ENCODE results near the gene FAM174A.

The FAM174A gene

DNA sequence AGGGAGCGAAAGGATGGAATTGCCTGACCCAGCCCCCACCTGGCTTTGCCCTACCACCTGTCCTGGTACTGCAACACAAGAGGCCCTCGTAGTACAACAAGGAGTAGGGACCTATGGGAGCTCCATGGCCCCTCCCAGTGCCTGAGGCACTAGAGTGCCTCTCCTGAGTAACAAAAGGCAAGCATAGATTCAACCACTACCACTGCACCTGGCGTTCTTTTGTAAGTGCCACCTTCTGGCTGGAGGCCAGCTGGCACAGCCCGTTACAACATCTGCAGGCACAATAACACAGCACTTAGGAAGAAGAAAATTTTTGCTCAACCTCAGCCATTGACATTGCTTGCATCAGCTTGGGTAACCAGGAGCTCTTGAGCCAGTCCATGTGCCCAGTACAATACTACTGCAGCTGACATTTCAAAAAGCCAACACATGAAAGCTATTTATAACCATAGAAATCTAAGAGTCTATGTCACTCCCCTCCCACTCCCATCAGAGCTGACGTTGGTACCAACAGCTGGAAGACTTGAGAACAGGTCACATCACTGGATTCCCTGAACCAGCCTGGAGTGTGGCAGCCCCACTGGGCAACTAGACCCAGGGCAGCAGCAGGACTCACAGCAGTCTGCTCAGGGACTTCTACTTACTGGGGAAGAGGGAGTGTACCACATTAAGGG is 17.7 kb upstream of the FAM174A start:
- Histone ChIP-seq H3K9ac (ENCODE audit: insufficient read length, low read depth) (no peak overlapping the region), H3K9me3 (ENCODE audit: insufficient read depth, low read length) (no peaks in the 10 kb centered on the region), H3K36me3 (ENCODE audit: insufficient read depth, insufficient read length, low read length) (no peaks in the 10 kb centered on the region), H3K27me3 (ENCODE audit: insufficient read depth, insufficient read length) (no peaks in the 10 kb centered on the region), H3K4me1 (ENCODE audit: insufficient read depth, insufficient read length) (no peaks in the 10 kb centered on the region), H3K4me3 (ENCODE audit: insufficient read length, low read depth) (no peak overlapping the region)
- no peak for DNase-seq (ENCODE audit: low read depth, low spot score)
- TF ChIP-seq ZNF274 (IDR thresholded peaks at IDR 0.05; ENCODE audit: low read depth, low read length) (no peak), YY1 (IDR thresholded peaks at IDR 0.05; ENCODE audit: insufficient read depth, insufficient read length) (no peak), SUZ12 (IDR thresholded peaks at IDR 0.05; ENCODE audit: extremely low read depth, insufficient read depth, insufficient read length) (no peak)

DNA sequence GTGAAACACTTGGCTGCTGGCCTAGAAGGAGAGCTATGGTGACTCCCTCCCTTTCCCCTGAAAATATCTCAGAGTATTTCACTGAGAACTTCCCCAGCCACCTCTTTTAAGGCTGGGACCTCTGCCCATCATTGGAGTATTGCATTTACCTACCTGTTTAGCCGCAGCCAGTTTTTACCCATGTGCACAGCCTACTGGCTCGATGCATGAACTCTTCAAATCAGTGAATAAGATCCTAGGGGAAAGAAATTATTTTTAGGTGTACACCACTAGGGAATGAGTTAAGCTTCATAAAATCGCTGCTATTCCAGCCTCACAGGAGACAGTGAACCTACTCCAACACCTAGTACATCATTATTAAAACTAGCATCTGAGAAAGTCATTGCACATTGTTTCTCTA is 16.8 kb upstream of the FAM174A start:
- TF ChIP-seq YY1 (IDR thresholded peaks at IDR 0.05; ENCODE audit: insufficient read depth, insufficient read length) (no peak), ZNF274 (IDR thresholded peaks at IDR 0.05; ENCODE audit: low read depth, low read length) (no peak), SUZ12 (IDR thresholded peaks at IDR 0.05; ENCODE audit: extremely low read depth, insufficient read depth, insufficient read length) (no peak)
- H3K27me3 ChIP-seq (ENCODE audit: insufficient read depth, insufficient read length), result no peaks in the 10 kb centered on the region
- no peaks in the 10 kb centered on the region for H3K4me1 ChIP-seq (ENCODE audit: insufficient read depth, insufficient read length)
- no peak for DNase-seq (ENCODE audit: low read depth, low spot score)
- H3K36me3 ChIP-seq (ENCODE audit: insufficient read depth, insufficient read length, low read length), result no peaks in the 10 kb centered on the region
- H3K4me3 ChIP-seq (ENCODE audit: insufficient read length, low read depth), result no peak overlapping the region
- H3K9me3 ChIP-seq (ENCODE audit: insufficient read depth, low read length), result no peaks in the 10 kb centered on the region
- no peak overlapping the region for H3K9ac ChIP-seq (ENCODE audit: insufficient read length, low read depth)

DNA sequence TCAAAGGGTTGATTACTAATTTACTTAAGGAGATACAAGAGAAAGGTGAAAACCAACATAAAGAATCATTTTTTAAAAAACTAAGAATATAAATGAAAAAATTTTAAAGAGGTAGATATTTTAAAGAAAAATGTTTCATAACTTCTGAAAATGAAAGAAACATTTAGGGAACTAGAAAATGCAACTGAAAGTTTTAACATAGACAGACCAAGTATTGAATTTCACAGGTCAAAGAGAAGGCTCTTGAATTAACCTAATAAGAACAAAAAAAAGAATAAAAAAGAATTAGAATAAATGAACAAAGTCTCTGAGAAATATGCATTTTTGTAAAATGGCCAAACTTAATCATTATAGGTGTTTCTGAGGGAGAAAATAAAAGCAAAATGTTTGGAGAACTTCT is 16.1 kb upstream of the FAM174A start:
- no peak for DNase-seq (ENCODE audit: low read depth, low spot score)
- no peak for TF ChIP-seq YY1 (IDR thresholded peaks at IDR 0.05; ENCODE audit: insufficient read depth, insufficient read length)
- no peak for TF ChIP-seq ZNF274 (IDR thresholded peaks at IDR 0.05; ENCODE audit: low read depth, low read length)
- TF ChIP-seq SUZ12 (IDR thresholded peaks at IDR 0.05; ENCODE audit: extremely low read depth, insufficient read depth, insufficient read length), result no peak
- H3K4me1 ChIP-seq (ENCODE audit: insufficient read depth, insufficient read length), result no peaks in the 10 kb centered on the region

DNA sequence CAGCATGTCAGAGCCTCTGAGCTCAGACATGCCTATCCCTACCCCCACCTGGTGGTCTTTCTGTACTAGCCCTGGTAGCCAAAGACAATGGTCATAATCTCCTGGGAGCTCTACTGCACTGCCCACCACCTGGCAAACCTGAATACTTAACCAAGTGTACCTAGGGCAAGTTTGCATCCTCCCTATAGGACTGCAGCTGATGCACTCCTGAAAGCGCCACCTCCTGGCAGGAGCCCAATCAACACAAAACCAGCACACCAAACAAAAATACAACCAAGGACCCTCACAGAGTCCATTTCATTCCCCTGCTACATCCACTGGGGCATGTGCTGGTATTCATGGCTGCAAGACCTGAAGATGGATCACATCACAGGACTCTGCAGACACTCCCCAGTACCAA is 14.8 kb upstream of the FAM174A start:
- DNase-seq (ENCODE audit: low read depth, low spot score), result no peak
- H3K27me3 ChIP-seq (ENCODE audit: insufficient read depth, insufficient read length), result no peaks in the 10 kb centered on the region
- TF ChIP-seq ZNF274 (IDR thresholded peaks at IDR 0.05; ENCODE audit: low read depth, low read length), result no peak
- TF ChIP-seq YY1 (IDR thresholded peaks at IDR 0.05; ENCODE audit: insufficient read depth, insufficient read length), result no peak
- no peak for TF ChIP-seq SUZ12 (IDR thresholded peaks at IDR 0.05; ENCODE audit: extremely low read depth, insufficient read depth, insufficient read length)
- H3K4me1 ChIP-seq (ENCODE audit: insufficient read depth, insufficient read length), result no peaks in the 10 kb centered on the region
- no peaks in the 10 kb centered on the region for H3K9me3 ChIP-seq (ENCODE audit: insufficient read depth, low read length)
- H3K4me3 ChIP-seq (ENCODE audit: insufficient read length, low read depth), result no peak overlapping the region
- no peaks in the 10 kb centered on the region for H3K36me3 ChIP-seq (ENCODE audit: insufficient read depth, insufficient read length, low read length)
- H3K9ac ChIP-seq (ENCODE audit: insufficient read length, low read depth), result no peak overlapping the region

More for the DNA sequence above, 16.1 kb upstream of the FAM174A start:
- no peaks in the 10 kb centered on the region for H3K9me3 ChIP-seq (ENCODE audit: insufficient read depth, low read length)
- no peak overlapping the region for H3K4me3 ChIP-seq (ENCODE audit: insufficient read length, low read depth)
- H3K9ac ChIP-seq (ENCODE audit: insufficient read length, low read depth), result no peak overlapping the region
- H3K36me3 ChIP-seq (ENCODE audit: insufficient read depth, insufficient read length, low read length), result no peaks in the 10 kb centered on the region
- no peaks in the 10 kb centered on the region for H3K27me3 ChIP-seq (ENCODE audit: insufficient read depth, insufficient read length)

DNA sequence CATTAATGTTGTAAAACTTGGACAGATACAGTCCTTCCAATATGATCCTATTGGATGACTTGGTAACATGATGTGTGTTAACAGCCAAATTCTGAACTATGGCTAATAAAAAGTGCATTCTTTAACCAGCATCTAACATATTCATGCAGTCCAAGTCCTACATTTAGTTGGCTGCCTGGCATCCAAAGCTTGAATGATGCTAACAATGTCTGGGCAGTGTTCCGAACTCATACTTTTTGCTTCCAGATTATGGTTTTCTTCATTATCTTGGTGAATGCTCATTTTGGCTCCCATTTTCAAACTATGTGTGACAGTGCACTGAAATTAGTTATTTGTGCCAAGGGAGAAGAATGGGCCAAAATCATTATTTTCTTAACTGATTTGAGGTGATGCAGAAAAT is 2.8 kb downstream of the FAM174A start:
- TF ChIP-seq SUZ12 (IDR thresholded peaks at IDR 0.05; ENCODE audit: extremely low read depth, insufficient read depth, insufficient read length) (no peak), ZNF274 (IDR thresholded peaks at IDR 0.05; ENCODE audit: low read depth, low read length) (no peak), YY1 (IDR thresholded peaks at IDR 0.05; ENCODE audit: insufficient read depth, insufficient read length) (no peak)

DNA sequence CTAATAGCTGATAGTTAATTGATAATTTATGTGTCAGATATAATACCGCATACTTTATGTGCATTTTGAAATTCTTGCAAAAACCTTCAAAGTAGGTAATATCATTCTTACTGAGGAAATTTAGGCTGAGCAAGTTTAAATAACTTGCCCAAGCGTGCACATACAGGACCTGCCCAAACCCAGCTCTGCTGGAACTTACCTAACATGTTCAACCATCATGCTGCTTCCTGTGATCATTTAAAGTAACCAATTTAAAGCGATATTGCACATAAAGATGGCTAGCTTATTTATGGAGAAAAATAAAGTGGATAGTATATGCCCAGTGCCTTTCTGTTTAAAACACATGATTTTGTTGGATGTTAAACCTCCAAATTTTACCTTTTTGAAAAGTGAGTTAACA is 4.3 kb downstream of the FAM174A start:
- no peak overlapping the region for H3K4me3 ChIP-seq (ENCODE audit: insufficient read length, low read depth)
- DNase-seq (ENCODE audit: low read depth, low spot score), result no peak
- H3K36me3 ChIP-seq (ENCODE audit: insufficient read depth, insufficient read length, low read length), result no peaks in the 10 kb centered on the region
- no peaks in the 10 kb centered on the region for H3K4me1 ChIP-seq (ENCODE audit: insufficient read depth, insufficient read length)
- no peaks in the 10 kb centered on the region for H3K27me3 ChIP-seq (ENCODE audit: insufficient read depth, insufficient read length)
- TF ChIP-seq ZNF274 (IDR thresholded peaks at IDR 0.05; ENCODE audit: low read depth, low read length) (no peak), SUZ12 (IDR thresholded peaks at IDR 0.05; ENCODE audit: extremely low read depth, insufficient read depth, insufficient read length) (no peak), YY1 (IDR thresholded peaks at IDR 0.05; ENCODE audit: insufficient read depth, insufficient read length) (no peak)
- H3K9ac ChIP-seq (ENCODE audit: insufficient read length, low read depth), result no peak overlapping the region
- no peaks in the 10 kb centered on the region for H3K9me3 ChIP-seq (ENCODE audit: insufficient read depth, low read length)

More for the DNA sequence above, 2.8 kb downstream of the FAM174A start:
- Histone ChIP-seq H3K27me3 (ENCODE audit: insufficient read depth, insufficient read length) (no peaks in the 10 kb centered on the region), H3K4me3 (ENCODE audit: insufficient read length, low read depth) (no peak overlapping the region), H3K36me3 (ENCODE audit: insufficient read depth, insufficient read length, low read length) (no peaks in the 10 kb centered on the region), H3K9me3 (ENCODE audit: insufficient read depth, low read length) (no peaks in the 10 kb centered on the region), H3K4me1 (ENCODE audit: insufficient read depth, insufficient read length) (no peaks in the 10 kb centered on the region), H3K9ac (ENCODE audit: insufficient read length, low read depth) (no peak overlapping the region)
- no peak for DNase-seq (ENCODE audit: low read depth, low spot score)

DNA sequence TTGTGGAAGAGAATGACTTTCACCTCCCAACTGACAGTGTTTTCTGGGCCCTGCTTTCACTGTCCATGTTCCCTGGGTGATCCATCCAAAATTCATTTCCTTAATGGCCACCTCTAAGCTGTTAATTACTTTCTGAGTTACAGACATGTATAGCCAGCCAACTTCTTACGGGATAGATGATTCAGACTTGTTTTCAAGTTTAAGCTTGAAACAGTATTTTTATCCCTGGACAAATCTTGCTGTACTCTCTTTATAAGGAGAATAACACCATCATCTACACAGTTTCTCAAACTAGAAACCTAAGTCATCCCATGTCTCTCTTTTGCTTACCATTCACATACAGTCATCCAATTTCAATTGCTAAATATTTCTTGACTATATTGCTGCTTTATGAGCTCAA is 6.9 kb downstream of the FAM174A start:
- no peaks in the 10 kb centered on the region for H3K4me1 ChIP-seq (ENCODE audit: insufficient read depth, insufficient read length)
- DNase-seq (ENCODE audit: low read depth, low spot score), result no peak
- no peaks in the 10 kb centered on the region for H3K9me3 ChIP-seq (ENCODE audit: insufficient read depth, low read length)
- no peaks in the 10 kb centered on the region for H3K27me3 ChIP-seq (ENCODE audit: insufficient read depth, insufficient read length)
- H3K4me3 ChIP-seq (ENCODE audit: insufficient read length, low read depth), result no peak overlapping the region
- H3K9ac ChIP-seq (ENCODE audit: insufficient read length, low read depth), result no peak overlapping the region
- TF ChIP-seq YY1 (IDR thresholded peaks at IDR 0.05; ENCODE audit: insufficient read depth, insufficient read length) (no peak), ZNF274 (IDR thresholded peaks at IDR 0.05; ENCODE audit: low read depth, low read length) (no peak), SUZ12 (IDR thresholded peaks at IDR 0.05; ENCODE audit: extremely low read depth, insufficient read depth, insufficient read length) (no peak)
- H3K36me3 ChIP-seq (ENCODE audit: insufficient read depth, insufficient read length, low read length), result no peaks in the 10 kb centered on the region

Data from NT2/D1 (cell line).